Muscle of leg (tissue), 11 donors: ENCODE results near the gene TRMT11. TPM values are rescaled to one million over a fixed set of nuclear protein-coding genes. Genes with fewer than 3 reads are reported as not detected.
"Not testable (repeated sequence)": the region's sequence is repeated elsewhere in the genome, so short reads cannot be mapped to it uniquely, and the experiment has no call there.

Experiments used
- DNase-seq: peaks from one replicate; pipeline ENCODE4 v3.0.0; 2013
- H3K27ac ChIP-seq: one replicate; pipeline ENCODE4 v1.5.1; 2013; ENCODE audit warnings: mild to moderate bottlenecking, low read length, control low read depth
- H3K27me3 ChIP-seq: one replicate; pipeline ENCODE4 v1.6.1; 2013; ENCODE audit warnings: low read length; ENCODE audit not compliant: control insufficient read depth, insufficient read depth
- H3K36me3 ChIP-seq: one replicate; pipeline ENCODE4 v1.6.1; 2013; ENCODE audit warnings: low read length; ENCODE audit not compliant: control insufficient read depth, insufficient read depth
- H3K4me1 ChIP-seq: one replicate; pipeline ENCODE4 v1.6.1; 2013; ENCODE audit warnings: low read length; ENCODE audit not compliant: control insufficient read depth, insufficient read depth
- H3K4me3 ChIP-seq: one replicate; pipeline ENCODE4 v1.5.1; 2013; ENCODE audit warnings: low read length, control low read depth
- H3K9me3 ChIP-seq: replicated peaks from 2 replicates; pipeline ENCODE4 v1.6.1; 2013; ENCODE audit warnings: low read depth, low read length; ENCODE audit not compliant: control insufficient read depth
- WGBS: methylation state at CpG from one replicate; pipeline ENCODE4 v1.1.5; 2013; ENCODE audit warnings: missing lambda C conversion rate; ENCODE audit not compliant: insufficient coverage; 5-methylcytosine and 5-hydroxymethylcytosine counted together
- polyA plus RNA-seq, 8 donors: library from polyadenylated mRNA; unstranded; fragments of 120-200 nt; gene quantifications; one replicate each; pipeline versions ENCODE4 v1.2.1 to v1.2.3, GENCODE V29; 2013; ENCODE audit warnings: inconsistent platforms in 1 of 8, low replicate concordance in 1 of 8; ENCODE audit not compliant: insufficient read length in 8 of 8, insufficient read depth in 1 of 8
- total RNA-seq: library from RNA; stranded (reverse); fragments of 120-200 nt; gene quantifications from one replicate; pipeline ENCODE4 v1.2.4, GENCODE V29; 2013

The TRMT11 gene
- total and polyA plus RNA-seq, 9 donors, result 12.4 to 21.9 (median 15.4) TPM

GRCh38 chr6:126055449-126055848 lies 69.1 kb downstream of the TRMT11 start:
- H3K9me3 ChIP-seq, result no peaks in the 10 kb centered on the region
- no peak overlapping the region for H3K4me3 ChIP-seq
- no peak for DNase-seq
- peaks cover 5% of the 10 kb centered on the region for H3K36me3 ChIP-seq
- no peak overlapping the region for H3K27ac ChIP-seq
- H3K27me3 ChIP-seq, result no peaks in the 10 kb centered on the region
- WGBS, result no CpG with 5 or more reads among the region's 4 CpGs
- peaks cover 2% of the 10 kb centered on the region for H3K4me1 ChIP-seq

- DNase-seq, result no peak
- no peaks in the 10 kb centered on the region for H3K27me3 ChIP-seq
- H3K27ac ChIP-seq, result no peak overlapping the region
- no peak overlapping the region for H3K4me3 ChIP-seq
- peaks cover 2% of the 10 kb centered on the region for H3K4me1 ChIP-seq
- peaks cover 5% of the 10 kb centered on the region for H3K36me3 ChIP-seq
- 83% methylated on average over 2 of the region's 5 CpGs for WGBS
- no peaks in the 10 kb centered on the region for H3K9me3 ChIP-seq
Observed at GRCh38 chr6:126056355-126057004, 70.1 kb downstream of the TRMT11 start.

GRCh38 chr6:126058085-126058484 lies 71.7 kb downstream of the TRMT11 start:
- H3K4me3 ChIP-seq, H3K9me3 ChIP-seq, H3K4me1 ChIP-seq, H3K27me3 ChIP-seq, H3K36me3 ChIP-seq, H3K27ac ChIP-seq, DNase-seq: not testable (repeated sequence)
- WGBS, result no CpG with 5 or more reads among the region's 3 CpGs

GRCh38 chr6:126060400-126060799 lies 74.1 kb downstream of the TRMT11 start:
- H3K27me3 ChIP-seq, result no peaks in the 10 kb centered on the region
- WGBS, result 81% methylated on average over 5 of the region's 5 CpGs

GRCh38 chr6:126063512-126064146 lies 77.3 kb downstream of the TRMT11 start:
- Histone ChIP-seq H3K4me1 (no peaks in the 10 kb centered on the region), H3K4me3 (no peak overlapping the region), H3K27ac (no peak overlapping the region), H3K27me3 (no peaks in the 10 kb centered on the region), H3K9me3 (no peaks in the 10 kb centered on the region), H3K36me3 (peaks cover 9% of the 10 kb centered on the region)
- 63% methylated on average over 6 of the region's 6 CpGs for WGBS
- no peak for DNase-seq

More at GRCh38 chr6:126060400-126060799, 74.1 kb downstream of the TRMT11 start:
- no peak for DNase-seq
- Histone ChIP-seq H3K27ac (no peak overlapping the region), H3K36me3 (peaks cover 4% of the 10 kb centered on the region), H3K9me3 (no peaks in the 10 kb centered on the region), H3K4me3 (no peak overlapping the region), H3K4me1 (no peaks in the 10 kb centered on the region)

- Histone ChIP-seq H3K36me3 (peaks cover 9% of the 10 kb centered on the region), H3K27me3 (no peaks in the 10 kb centered on the region), H3K9me3 (no peaks in the 10 kb centered on the region), H3K27ac (no peak overlapping the region), H3K4me3 (no peak overlapping the region), H3K4me1 (no peaks in the 10 kb centered on the region)
- DNase-seq, result no peak
- no CpG with 5 or more reads among the region's 4 CpGs for WGBS
Observed at GRCh38 chr6:126064257-126064747, 78.0 kb downstream of the TRMT11 start.

GRCh38 chr6:126064748-126065401 lies 78.5 kb downstream of the TRMT11 start:
- Histone ChIP-seq H3K36me3 (peaks cover 9% of the 10 kb centered on the region), H3K27me3 (no peaks in the 10 kb centered on the region), H3K4me1 (no peaks in the 10 kb centered on the region), H3K27ac (no peak overlapping the region), H3K9me3 (no peaks in the 10 kb centered on the region), H3K4me3 (no peak overlapping the region)
- 93% methylated on average over 4 of the region's 7 CpGs for WGBS
- DNase-seq, result no peak

GRCh38 chr6:126066053-126067048 lies 80.0 kb downstream of the TRMT11 start:
- 100% methylated on average over 1 of the region's 12 CpGs for WGBS
- H3K27ac ChIP-seq, result no peak overlapping the region
- peaks cover 9% of the 10 kb centered on the region for H3K36me3 ChIP-seq
- no peaks in the 10 kb centered on the region for H3K4me1 ChIP-seq
- no peak for DNase-seq
- H3K27me3 ChIP-seq, result no peaks in the 10 kb centered on the region
- no peak overlapping the region for H3K4me3 ChIP-seq
- no peaks in the 10 kb centered on the region for H3K9me3 ChIP-seq

GRCh38 chr6:126067073-126067472 lies 80.7 kb downstream of the TRMT11 start:
- DNase-seq, result no peak
- Histone ChIP-seq H3K27me3 (no peaks in the 10 kb centered on the region), H3K4me1 (no peaks in the 10 kb centered on the region), H3K27ac (no peak overlapping the region), H3K36me3 (peaks cover 7% of the 10 kb centered on the region), H3K4me3 (no peak overlapping the region), H3K9me3 (no peaks in the 10 kb centered on the region)
- whole genome bisulfite sequencing, result no CpG with 5 or more reads among the region's 3 CpGs
